ENCODE results near the gene VTCN1.
"Not testable (repeated sequence)": the region's sequence is repeated elsewhere in the genome, so short reads cannot be mapped to it uniquely, and the experiment has no call there.

Gene VTCN1

GRCh38 chr1:117104986-117105385 lies 105.7 kb downstream of the VTCN1 start:
- in situ Hi-C loops (cut with HindIII; ENCODE audit: low sequenced_read_pairs) = no loop called here
- TF ChIP-seq CTCF (IDR thresholded peaks at IDR 0.05; ENCODE audit: low read depth, low read length) = no peak

GRCh38 chr1:117101858-117102257 lies 108.9 kb downstream of the VTCN1 start:
- in situ Hi-C loops (cut with HindIII; ENCODE audit: low sequenced_read_pairs); H3K4me3 ChIP-seq (ENCODE audit: low read depth, low read length); DNase-seq (ENCODE audit: low read depth, low spot score): not testable (repeated sequence)

More at GRCh38 chr1:117104986-117105385, 105.7 kb downstream of the VTCN1 start:
- DNase-seq (ENCODE audit: low read depth, low spot score) = no peak
- no peak overlapping the region for H3K4me3 ChIP-seq (ENCODE audit: low read depth, low read length)

GRCh38 chr1:117101334-117101733 lies 109.4 kb downstream of the VTCN1 start:
- TF ChIP-seq CTCF (IDR thresholded peaks at IDR 0.05; ENCODE audit: low read depth, low read length) = no peak
- H3K4me3 ChIP-seq (ENCODE audit: low read depth, low read length) = no peak overlapping the region
- in situ Hi-C loops (cut with HindIII; ENCODE audit: low sequenced_read_pairs) = no loop called here
- no peak for DNase-seq (ENCODE audit: low read depth, low spot score)

- peak; percentile 45 for DNase-seq (ENCODE audit: low read depth, low spot score)
- TF ChIP-seq CTCF (IDR thresholded peaks at IDR 0.05; ENCODE audit: low read depth, low read length) = no peak
- in situ Hi-C loops (cut with HindIII; ENCODE audit: low sequenced_read_pairs) = no loop called here
- H3K4me3 ChIP-seq (ENCODE audit: low read depth, low read length) = no peak overlapping the region
Observed at GRCh38 chr1:117098287-117098890, 112.3 kb downstream of the VTCN1 start.

DNA sequence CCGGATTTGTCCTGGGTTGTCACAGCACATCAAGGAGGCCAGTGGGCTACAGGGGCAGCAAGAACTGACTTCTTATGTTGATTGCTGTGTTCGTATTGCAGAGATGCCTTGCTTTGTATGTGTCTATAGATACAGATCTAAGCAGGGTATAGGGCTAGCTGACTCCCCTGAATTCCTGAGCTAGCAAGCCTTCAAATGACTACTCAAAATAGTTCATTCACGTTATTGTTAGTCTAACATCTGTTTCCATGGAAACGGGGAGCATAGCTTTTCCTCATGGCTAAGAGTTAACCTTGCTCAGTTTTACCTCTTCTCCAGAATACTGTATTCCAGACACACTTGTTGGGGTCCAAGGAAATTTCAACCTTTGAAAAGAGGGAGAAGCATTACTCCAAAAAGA lies 113.3 kb downstream of the VTCN1 start:
- no peak for TF ChIP-seq CTCF (IDR thresholded peaks at IDR 0.05; ENCODE audit: low read depth, low read length)
- no peak overlapping the region for H3K4me3 ChIP-seq (ENCODE audit: low read depth, low read length)
- in situ Hi-C loops (cut with HindIII; ENCODE audit: low sequenced_read_pairs) = no loop called here
- DNase-seq (ENCODE audit: low read depth, low spot score) = peak; percentile 52

DNA sequence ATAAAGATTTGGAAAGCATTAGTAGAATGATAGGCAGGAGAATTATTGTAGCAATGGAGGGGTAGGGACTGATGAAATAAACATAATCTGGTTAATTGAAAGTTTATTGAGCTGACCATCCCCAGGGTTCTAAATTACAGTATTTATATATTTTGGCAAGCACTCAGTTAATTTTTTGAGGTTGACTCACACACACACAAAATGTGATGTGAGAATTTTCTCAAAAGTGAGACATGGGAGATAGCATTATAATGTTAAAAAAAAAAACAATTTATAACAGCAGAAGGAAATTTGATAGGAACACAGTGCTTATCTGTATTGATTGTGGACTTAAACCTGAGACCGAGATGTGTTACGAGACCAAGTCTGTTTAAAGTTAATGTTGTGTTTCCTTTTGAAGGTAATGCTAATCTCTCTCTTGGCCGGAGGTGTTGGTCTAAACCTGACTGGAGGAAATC lies 113.7 kb downstream of the VTCN1 start:
- no peak for TF ChIP-seq CTCF (IDR thresholded peaks at IDR 0.05; ENCODE audit: low read depth, low read length)
- H3K4me3 ChIP-seq (ENCODE audit: low read depth, low read length) = no peak overlapping the region
- DNase-seq (ENCODE audit: low read depth, low spot score) = peak; percentile 52
- in situ Hi-C loops (cut with HindIII; ENCODE audit: low sequenced_read_pairs) = no loop called here

DNA sequence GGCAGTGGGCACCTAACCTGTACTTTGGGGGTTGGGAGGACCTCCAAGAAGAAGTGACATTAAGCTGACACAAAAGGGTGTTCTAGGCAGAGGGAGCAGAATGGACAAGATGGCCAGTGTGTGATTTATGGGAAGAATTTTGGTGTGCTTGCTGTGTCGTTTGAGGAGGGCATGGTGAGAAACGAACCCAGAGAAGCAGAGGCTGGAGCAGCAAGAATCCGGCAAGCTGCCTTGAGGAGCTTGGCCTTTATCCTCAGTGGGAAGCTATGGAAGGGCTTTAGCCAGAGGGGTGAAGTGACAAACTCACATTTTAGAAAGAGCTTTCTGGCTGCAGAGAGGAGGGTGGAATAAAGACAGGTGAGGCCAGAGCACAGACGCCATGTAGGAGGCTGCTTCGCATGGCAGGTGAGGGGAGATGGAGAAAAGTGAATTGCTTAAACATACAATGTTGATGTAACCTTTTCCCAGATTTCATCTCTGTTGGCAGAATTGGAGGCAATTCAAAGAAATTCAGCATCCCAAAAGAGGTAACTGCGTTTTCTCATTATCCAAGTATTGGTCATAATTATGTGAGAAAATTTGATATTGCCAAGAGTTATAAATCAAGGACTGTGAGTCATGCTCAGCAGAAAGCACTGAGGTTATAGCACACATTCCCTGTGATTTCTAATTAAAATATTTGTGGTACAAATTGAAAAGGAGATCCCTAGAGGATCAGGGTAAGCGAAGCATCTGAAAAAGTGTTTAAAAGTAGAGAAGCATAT lies 115.7 kb downstream of the VTCN1 start:
- DNase-seq (ENCODE audit: low read depth, low spot score) = peak; percentile 87
- TF ChIP-seq CTCF (IDR thresholded peaks at IDR 0.05; ENCODE audit: low read depth, low read length) = no peak
- in situ Hi-C loops (cut with HindIII; ENCODE audit: low sequenced_read_pairs) = no loop called here
- no peak overlapping the region for H3K4me3 ChIP-seq (ENCODE audit: low read depth, low read length)
